ENCODE measurements around the gene MYMK. TPM values are rescaled to one million over a fixed set of nuclear protein-coding genes. Genes with fewer than 3 reads are reported as not detected.

MYMK gene
- total RNA-seq, 1 donor from 2014 or later = 8.9 TPM

DNA sequence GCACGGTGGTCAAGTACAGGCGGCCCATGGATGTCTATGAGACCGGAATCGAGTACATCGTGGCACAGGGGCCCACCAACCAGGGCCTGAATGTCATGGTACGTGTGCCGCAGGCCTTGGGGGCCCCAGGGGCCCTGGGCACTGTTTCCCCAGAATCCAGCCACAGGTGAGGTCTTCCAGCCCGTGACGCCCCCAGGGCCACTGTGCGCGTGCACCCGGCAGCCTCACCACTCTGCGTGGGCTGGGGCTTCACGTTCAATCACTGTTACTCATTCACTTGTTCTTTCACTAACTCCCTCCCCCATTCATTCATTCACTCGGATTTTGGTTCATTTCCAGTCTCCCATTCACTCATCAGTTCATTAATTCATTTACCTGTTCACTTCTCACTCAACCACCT, 22.4 kb upstream of the MYMK start:
- H3K36me3 ChIP-seq (ENCODE audit: control insufficient read depth in 3 of 3, insufficient read depth in 3 of 3, low read length in 3 of 3) = peaks cover 0 to 5% (median 4%) of the 10 kb centered on the region in 3 donors
- H3K9ac ChIP-seq (ENCODE audit: low read depth in 1 of 3, low read length in 3 of 3) = no peak overlapping the region
- peaks cover 13 to 15% (median 14%) of the 10 kb centered on the region in 3 donors for H3K4me1 ChIP-seq (ENCODE audit: control insufficient read depth in 3 of 3, insufficient read depth in 3 of 3, low read length in 3 of 3)
- H3K9me3 ChIP-seq (ENCODE audit: control insufficient read depth in 3 of 3, low read length in 3 of 3) = no peaks in the 10 kb centered on the region
- H3K4me3 ChIP-seq (ENCODE audit: low read length in 3 of 3) = no peak overlapping the region
- no peak overlapping the region for H3K27ac ChIP-seq (ENCODE audit: low read depth, low read length)
- peaks cover 0 to 5% (median 0%) of the 10 kb centered on the region in 3 donors for H3K27me3 ChIP-seq (ENCODE audit: control insufficient read depth in 3 of 3, insufficient read depth in 3 of 3, low read length in 3 of 3)

DNA sequence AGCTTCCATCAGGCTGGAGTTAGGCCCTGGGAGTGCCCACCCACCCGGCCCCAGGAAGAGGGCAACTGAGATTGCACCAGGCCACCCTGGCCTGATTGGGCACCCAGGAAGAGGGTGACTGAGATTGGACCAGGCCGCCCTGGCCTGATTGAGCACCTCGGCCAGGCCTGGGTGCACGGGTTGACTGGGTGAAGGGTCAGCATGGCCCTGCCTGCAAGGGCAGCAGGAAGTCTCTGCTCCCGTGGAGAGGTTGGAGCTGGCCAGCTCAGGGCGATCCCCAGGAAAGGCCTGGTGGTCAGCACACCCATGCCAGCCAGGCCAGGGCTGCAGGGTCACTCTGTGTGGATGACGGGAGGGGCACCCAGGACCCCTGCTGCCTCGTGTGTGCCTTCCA, 21.5 kb upstream of the MYMK start:
- no peaks in the 10 kb centered on the region for H3K9me3 ChIP-seq (ENCODE audit: control insufficient read depth in 3 of 3, low read length in 3 of 3)
- peaks cover 13 to 15% (median 14%) of the 10 kb centered on the region in 3 donors for H3K4me1 ChIP-seq (ENCODE audit: control insufficient read depth in 3 of 3, insufficient read depth in 3 of 3, low read length in 3 of 3)
- peaks cover 0 to 5% (median 0%) of the 10 kb centered on the region in 3 donors for H3K27me3 ChIP-seq (ENCODE audit: control insufficient read depth in 3 of 3, insufficient read depth in 3 of 3, low read length in 3 of 3)
- no peak overlapping the region for H3K9ac ChIP-seq (ENCODE audit: low read depth in 1 of 3, low read length in 3 of 3)
- no peak overlapping the region for H3K27ac ChIP-seq (ENCODE audit: low read depth, low read length)
- peaks cover 0 to 3% (median 2%) of the 10 kb centered on the region in 3 donors for H3K36me3 ChIP-seq (ENCODE audit: control insufficient read depth in 3 of 3, insufficient read depth in 3 of 3, low read length in 3 of 3)
- no peak overlapping the region for H3K4me3 ChIP-seq (ENCODE audit: low read length in 3 of 3)

DNA sequence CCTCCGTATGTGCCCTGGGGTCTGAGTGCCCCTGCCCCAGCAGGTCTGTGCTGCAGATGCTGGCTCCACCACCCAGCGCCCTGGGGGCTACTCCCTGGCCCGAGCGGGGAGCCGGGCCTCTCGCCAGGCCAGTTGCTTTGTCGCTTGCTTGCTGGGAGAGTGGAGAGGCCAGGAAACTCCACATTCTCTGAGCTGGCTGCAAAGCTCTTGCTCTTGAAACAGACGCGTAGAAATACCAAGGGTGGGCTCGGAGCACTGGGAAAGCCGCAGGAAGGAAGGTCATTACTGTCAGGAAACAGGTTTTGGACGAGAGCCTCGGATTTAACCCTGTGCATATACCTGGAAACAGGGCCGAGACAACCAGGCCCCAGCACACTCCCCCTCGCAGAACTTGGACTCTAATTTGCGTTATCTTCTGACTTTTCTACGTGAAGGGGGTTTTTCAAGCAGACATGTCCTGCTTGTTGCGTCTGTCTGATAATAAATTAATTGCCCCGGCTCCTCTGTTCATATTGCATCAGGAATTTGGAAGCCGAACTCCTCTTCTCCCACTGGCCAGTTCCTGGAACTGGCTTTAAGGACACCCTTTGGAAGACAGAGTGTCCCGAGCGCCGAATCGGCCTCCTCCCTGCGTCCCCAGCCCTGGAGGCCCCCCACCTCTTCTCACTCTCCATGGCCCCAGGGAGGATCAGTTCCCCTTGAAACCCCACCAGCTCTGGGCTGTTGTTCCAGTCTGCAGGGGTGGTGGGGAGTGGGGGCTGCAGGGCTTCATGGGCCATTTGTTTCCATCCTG, 20.9 kb upstream of the MYMK start:
- Histone ChIP-seq H3K4me1 (ENCODE audit: control insufficient read depth in 3 of 3, insufficient read depth in 3 of 3, low read length in 3 of 3) (peaks cover 13 to 15% (median 14%) of the 10 kb centered on the region in 3 donors), H3K4me3 (ENCODE audit: low read length in 3 of 3) (no peak overlapping the region), H3K9me3 (ENCODE audit: control insufficient read depth in 3 of 3, low read length in 3 of 3) (no peaks in the 10 kb centered on the region), H3K27me3 (ENCODE audit: control insufficient read depth in 3 of 3, insufficient read depth in 3 of 3, low read length in 3 of 3) (peaks cover 0 to 7% (median 0%) of the 10 kb centered on the region in 3 donors), H3K36me3 (ENCODE audit: control insufficient read depth in 3 of 3, insufficient read depth in 3 of 3, low read length in 3 of 3) (peaks cover 0 to 5% (median 2%) of the 10 kb centered on the region in 3 donors), H3K9ac (ENCODE audit: low read depth in 1 of 3, low read length in 3 of 3) (peak overlapping the region in 1 of 3 donors; percentile 33), H3K27ac (ENCODE audit: low read depth, low read length) (no peak overlapping the region)

DNA sequence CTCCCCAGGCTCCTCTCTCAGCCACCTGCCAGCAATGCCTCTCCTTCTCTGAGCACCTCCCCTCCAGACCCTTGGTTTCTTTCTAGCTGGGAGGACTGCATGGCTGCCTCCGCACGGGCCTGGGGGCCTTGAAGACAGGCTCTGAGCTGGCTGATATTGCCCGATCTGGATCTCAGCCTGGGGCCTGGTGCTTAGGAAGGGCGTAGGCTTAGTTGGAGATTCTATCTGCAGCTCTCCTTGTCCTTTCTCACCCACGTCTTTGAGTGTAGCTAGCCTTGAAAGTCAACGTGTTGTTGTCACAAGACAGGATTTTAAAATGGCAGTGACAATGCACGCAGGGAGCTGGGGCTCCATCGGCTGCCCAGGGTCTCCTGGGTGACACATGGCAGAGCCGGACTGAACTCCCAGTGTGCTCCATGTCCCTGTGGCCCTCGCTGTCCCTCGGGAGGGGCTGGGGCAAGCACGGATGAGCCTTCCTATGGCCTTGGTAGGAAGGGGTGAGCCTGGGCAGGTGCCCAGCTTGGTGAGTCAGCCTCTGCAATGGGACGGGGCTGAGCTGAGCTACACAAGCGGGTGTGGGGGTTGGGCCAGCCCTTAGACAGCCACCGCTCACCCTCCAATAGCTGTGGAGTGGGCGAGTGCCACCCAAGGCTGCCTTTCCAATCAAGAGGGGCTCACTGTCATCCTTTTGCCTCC, 19.2 kb upstream of the MYMK start:
- Histone ChIP-seq H3K4me1 (ENCODE audit: control insufficient read depth in 3 of 3, insufficient read depth in 3 of 3, low read length in 3 of 3) (peaks cover 26 to 27% (median 27%) of the 10 kb centered on the region in 3 donors), H3K4me3 (ENCODE audit: low read length in 3 of 3) (no peak overlapping the region), H3K36me3 (ENCODE audit: control insufficient read depth in 3 of 3, insufficient read depth in 3 of 3, low read length in 3 of 3) (peaks cover 0 to 5% (median 0%) of the 10 kb centered on the region in 3 donors), H3K9ac (ENCODE audit: low read depth in 1 of 3, low read length in 3 of 3) (no peak overlapping the region), H3K9me3 (ENCODE audit: control insufficient read depth in 3 of 3, low read length in 3 of 3) (no peaks in the 10 kb centered on the region), H3K27me3 (ENCODE audit: control insufficient read depth in 3 of 3, insufficient read depth in 3 of 3, low read length in 3 of 3) (peaks cover 0 to 18% (median 10%) of the 10 kb centered on the region in 3 donors), H3K27ac (ENCODE audit: low read depth, low read length) (no peak overlapping the region)

DNA sequence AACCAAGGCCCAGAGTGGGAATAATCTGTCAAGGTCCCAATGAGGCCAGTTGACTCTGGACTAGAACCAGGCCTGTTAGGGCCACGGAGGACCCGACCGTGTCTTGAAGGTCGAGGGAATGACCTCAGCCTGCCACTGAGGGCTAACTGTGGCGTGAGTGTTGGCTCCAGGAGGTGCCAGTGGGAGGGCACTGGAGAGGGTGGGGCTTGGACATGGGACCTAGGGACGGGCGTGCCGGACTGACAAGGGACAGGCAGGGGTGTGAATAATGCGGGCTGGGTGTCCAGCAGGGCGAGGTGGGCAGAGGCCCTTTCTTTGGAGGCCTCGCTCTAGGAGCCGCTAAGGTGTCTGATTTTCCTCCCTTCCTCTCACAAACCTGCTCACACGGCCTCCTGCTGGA, 17.2 kb upstream of the MYMK start:
- H3K9ac ChIP-seq (ENCODE audit: low read depth in 1 of 3, low read length in 3 of 3) = no peak overlapping the region
- H3K27ac ChIP-seq (ENCODE audit: low read depth, low read length) = no peak overlapping the region
- no peak overlapping the region for H3K4me3 ChIP-seq (ENCODE audit: low read length in 3 of 3)
- peaks cover 3 to 23% (median 20%) of the 10 kb centered on the region in 3 donors for H3K27me3 ChIP-seq (ENCODE audit: control insufficient read depth in 3 of 3, insufficient read depth in 3 of 3, low read length in 3 of 3)
- peaks cover 29 to 32% (median 31%) of the 10 kb centered on the region in 3 donors for H3K4me1 ChIP-seq (ENCODE audit: control insufficient read depth in 3 of 3, insufficient read depth in 3 of 3, low read length in 3 of 3)
- peaks cover 0 to 5% (median 0%) of the 10 kb centered on the region in 3 donors for H3K36me3 ChIP-seq (ENCODE audit: control insufficient read depth in 3 of 3, insufficient read depth in 3 of 3, low read length in 3 of 3)
- no peaks in the 10 kb centered on the region for H3K9me3 ChIP-seq (ENCODE audit: control insufficient read depth in 3 of 3, low read length in 3 of 3)

DNA sequence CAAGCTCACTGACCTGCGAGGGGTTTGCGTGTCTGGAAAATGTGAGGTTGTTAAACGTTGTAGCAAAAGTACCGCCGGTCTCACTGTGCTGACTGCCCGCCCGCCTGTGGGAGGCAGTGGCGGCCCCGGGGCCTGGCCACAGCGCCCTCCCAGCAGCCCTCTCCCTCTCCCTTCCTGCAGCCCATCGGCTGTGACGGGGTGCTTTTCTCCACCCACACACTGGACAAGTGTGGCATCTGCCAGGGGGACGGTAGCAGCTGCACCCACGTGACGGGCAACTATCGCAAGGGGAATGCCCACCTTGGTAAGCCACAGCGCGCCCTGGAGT, 15.9 kb upstream of the MYMK start:
- Histone ChIP-seq H3K9me3 (ENCODE audit: control insufficient read depth in 3 of 3, low read length in 3 of 3) (no peaks in the 10 kb centered on the region), H3K4me1 (ENCODE audit: control insufficient read depth in 3 of 3, insufficient read depth in 3 of 3, low read length in 3 of 3) (peaks cover 27 to 33% (median 29%) of the 10 kb centered on the region in 3 donors), H3K9ac (ENCODE audit: low read depth in 1 of 3, low read length in 3 of 3) (no peak overlapping the region), H3K27me3 (ENCODE audit: control insufficient read depth in 3 of 3, insufficient read depth in 3 of 3, low read length in 3 of 3) (peaks cover 3 to 29% (median 24%) of the 10 kb centered on the region in 3 donors), H3K36me3 (ENCODE audit: control insufficient read depth in 3 of 3, insufficient read depth in 3 of 3, low read length in 3 of 3) (peaks cover 0 to 5% (median 0%) of the 10 kb centered on the region in 3 donors), H3K4me3 (ENCODE audit: low read length in 3 of 3) (no peak overlapping the region), H3K27ac (ENCODE audit: low read depth, low read length) (no peak overlapping the region)

DNA sequence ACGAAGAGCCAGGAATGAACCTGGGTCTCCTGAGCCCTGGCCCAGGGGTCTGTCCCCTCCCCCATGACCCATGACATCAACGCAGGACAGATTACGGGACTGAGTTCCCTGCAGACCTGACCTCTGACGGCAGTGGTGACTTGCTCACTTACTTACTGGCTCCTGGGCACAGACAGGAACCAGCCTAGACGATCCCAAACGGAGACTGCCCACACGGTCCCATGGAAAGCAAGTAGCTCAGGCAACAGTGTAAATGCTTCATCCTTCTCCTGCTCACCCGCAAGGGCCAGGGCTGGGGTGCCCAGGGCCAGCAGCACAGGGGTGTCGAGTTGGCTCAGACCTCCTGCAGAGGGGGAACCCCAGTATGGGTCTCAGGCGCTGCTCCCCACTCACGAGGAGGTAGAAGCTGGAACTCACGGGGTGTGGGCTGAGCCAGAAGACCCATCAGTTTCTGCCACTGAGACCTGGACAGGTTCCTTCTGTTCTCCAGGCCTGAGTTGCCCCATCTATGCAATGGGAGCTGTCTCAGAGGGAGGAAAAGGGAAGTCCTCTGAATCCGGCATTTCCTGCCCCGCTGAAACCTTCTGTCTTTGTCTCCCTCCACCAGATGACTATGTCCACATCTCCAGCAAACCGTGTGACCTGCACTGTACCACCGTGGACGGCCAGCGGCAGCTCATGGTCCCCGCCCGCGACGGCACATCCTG, 15.4 kb upstream of the MYMK start:
- Histone ChIP-seq H3K4me1 (ENCODE audit: control insufficient read depth in 3 of 3, insufficient read depth in 3 of 3, low read length in 3 of 3) (peaks cover 27 to 30% (median 27%) of the 10 kb centered on the region in 3 donors), H3K9ac (ENCODE audit: low read depth in 1 of 3, low read length in 3 of 3) (no peak overlapping the region), H3K36me3 (ENCODE audit: control insufficient read depth in 3 of 3, insufficient read depth in 3 of 3, low read length in 3 of 3) (peaks cover 0 to 5% (median 0%) of the 10 kb centered on the region in 3 donors), H3K4me3 (ENCODE audit: low read length in 3 of 3) (peak overlapping the region in 2 of 3 donors; percentile 30 to 54), H3K27me3 (ENCODE audit: control insufficient read depth in 3 of 3, insufficient read depth in 3 of 3, low read length in 3 of 3) (peaks cover 6 to 33% (median 27%) of the 10 kb centered on the region in 3 donors), H3K9me3 (ENCODE audit: control insufficient read depth in 3 of 3, low read length in 3 of 3) (no peaks in the 10 kb centered on the region), H3K27ac (ENCODE audit: low read depth, low read length) (no peak overlapping the region)

DNA sequence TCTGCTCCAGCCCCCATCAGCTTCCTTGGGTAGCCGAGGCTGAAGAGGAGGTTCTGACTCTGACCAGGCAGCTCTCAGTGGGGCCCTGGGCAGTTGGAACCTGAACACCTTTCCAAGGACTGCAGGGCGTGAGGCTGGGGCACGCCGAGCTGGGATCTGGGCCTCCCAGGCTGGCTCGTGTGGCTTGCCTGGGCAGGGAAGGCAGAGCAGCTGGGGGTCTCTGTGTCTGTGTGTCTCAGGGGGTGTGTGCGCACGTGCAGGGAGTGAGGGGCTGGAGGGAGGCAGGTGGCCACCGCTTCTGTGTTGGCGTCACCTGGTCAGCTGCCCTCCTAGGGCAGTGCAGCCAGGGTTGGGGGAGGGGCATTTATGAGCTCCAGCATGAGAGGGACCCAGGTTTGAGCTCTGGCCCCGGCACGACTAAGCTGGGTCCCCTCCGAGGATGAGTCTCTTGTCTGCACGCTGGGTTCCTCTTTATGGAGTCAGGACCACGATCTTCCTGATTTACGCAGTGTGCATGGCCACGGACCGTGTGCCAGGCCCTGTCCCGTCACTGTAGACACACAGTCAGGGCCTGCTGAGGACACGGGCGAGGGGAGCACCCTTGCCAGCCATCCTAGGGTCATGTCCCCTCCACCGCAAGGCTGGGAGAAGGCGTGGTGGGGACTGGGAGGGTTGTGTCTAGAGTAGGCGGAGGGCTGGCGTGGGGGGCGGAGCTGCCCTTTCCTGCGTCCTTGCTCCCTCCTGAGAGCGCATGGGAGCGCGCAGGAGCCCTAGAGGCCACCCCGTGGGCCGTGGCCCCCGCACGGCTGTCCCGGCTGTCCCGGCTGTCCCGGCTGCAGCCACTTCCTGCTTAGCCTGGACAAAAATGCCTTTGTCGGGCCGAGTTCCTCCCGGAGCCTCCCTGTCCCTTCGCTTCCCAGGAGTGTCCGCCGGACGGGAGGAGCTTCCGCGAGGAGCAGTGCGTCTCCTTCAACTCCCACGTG, 14.4 kb upstream of the MYMK start:
- Histone ChIP-seq H3K4me3 (ENCODE audit: low read length in 3 of 3) (peak overlapping the region; percentile 51 to 56 (median 54)), H3K27me3 (ENCODE audit: control insufficient read depth in 3 of 3, insufficient read depth in 3 of 3, low read length in 3 of 3) (peaks cover 6 to 39% (median 27%) of the 10 kb centered on the region in 3 donors), H3K4me1 (ENCODE audit: control insufficient read depth in 3 of 3, insufficient read depth in 3 of 3, low read length in 3 of 3) (peaks cover 26 to 29% (median 27%) of the 10 kb centered on the region in 3 donors), H3K9me3 (ENCODE audit: control insufficient read depth in 3 of 3, low read length in 3 of 3) (no peaks in the 10 kb centered on the region), H3K27ac (ENCODE audit: low read depth, low read length) (no peak overlapping the region), H3K9ac (ENCODE audit: low read depth in 1 of 3, low read length in 3 of 3) (peak overlapping the region in 1 of 3 donors; percentile 16), H3K36me3 (ENCODE audit: control insufficient read depth in 3 of 3, insufficient read depth in 3 of 3, low read length in 3 of 3) (peaks cover 0 to 5% (median 0%) of the 10 kb centered on the region in 3 donors)

DNA sequence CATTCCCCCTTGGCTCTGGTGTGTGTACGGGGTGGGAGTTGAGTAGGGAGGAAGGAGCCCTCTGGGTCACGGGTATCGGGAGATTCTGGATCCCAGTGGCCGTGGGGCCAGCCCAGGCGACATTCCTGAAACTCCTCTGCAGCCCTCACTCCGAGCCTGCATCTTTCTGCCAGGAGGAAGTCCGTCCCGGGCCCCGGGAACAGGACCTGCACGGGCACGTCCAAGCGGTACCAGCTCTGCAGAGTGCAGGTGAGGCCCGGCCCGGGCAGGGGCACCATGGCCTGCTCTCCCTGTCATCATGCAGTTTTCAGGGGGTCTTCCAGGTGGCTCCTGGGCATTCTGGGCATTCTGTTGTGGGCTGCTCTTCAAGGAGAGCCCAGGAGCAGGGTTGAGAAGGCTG, 13.4 kb upstream of the MYMK start:
- H3K27ac ChIP-seq (ENCODE audit: low read depth, low read length) = no peak overlapping the region
- H3K4me1 ChIP-seq (ENCODE audit: control insufficient read depth in 3 of 3, insufficient read depth in 3 of 3, low read length in 3 of 3) = peaks cover 35 to 37% (median 37%) of the 10 kb centered on the region in 3 donors
- H3K27me3 ChIP-seq (ENCODE audit: control insufficient read depth in 3 of 3, insufficient read depth in 3 of 3, low read length in 3 of 3) = peaks cover 6 to 49% (median 32%) of the 10 kb centered on the region in 3 donors
- no peak overlapping the region for H3K9ac ChIP-seq (ENCODE audit: low read depth in 1 of 3, low read length in 3 of 3)
- no peak overlapping the region for H3K4me3 ChIP-seq (ENCODE audit: low read length in 3 of 3)
- no peaks in the 10 kb centered on the region for H3K9me3 ChIP-seq (ENCODE audit: control insufficient read depth in 3 of 3, low read length in 3 of 3)
- peaks cover 0 to 3% (median 0%) of the 10 kb centered on the region in 3 donors for H3K36me3 ChIP-seq (ENCODE audit: control insufficient read depth in 3 of 3, insufficient read depth in 3 of 3, low read length in 3 of 3)
